Mucosa of descending colon (tissue), 3 donors: ENCODE data around the gene TFAP2D. TPM values are rescaled to one million over a fixed set of nuclear protein-coding genes. Genes with fewer than 3 reads are reported as not detected.

Experiments
- ATAC-seq: fragments of 200-7000 bp; cut with Tn5 transposase; one replicate; pipeline ENCODE4 v1.9.1; 2020; ENCODE audit warnings: mild to moderate bottlenecking, moderate library complexity
- DNase-seq, 3 donors: peaks; one replicate each; pipeline ENCODE4 v3.0.0-alpha.2; 2020
- H3K36me3 ChIP-seq: fragments of 200-600 bp; one replicate; pipeline ENCODE4 v1.8.0; 2021; ENCODE audit warnings: low read depth, mild to moderate bottlenecking
- H3K4me1 ChIP-seq: fragments of 200-600 bp; one replicate; pipeline ENCODE4 v1.8.0; 2021; ENCODE audit warnings: low read depth, mild to moderate bottlenecking
- H3K4me3 ChIP-seq: fragments of 200-600 bp; one replicate; pipeline ENCODE4 v1.8.0; 2021; ENCODE audit warnings: mild to moderate bottlenecking
- H3K9me3 ChIP-seq: fragments of 200-600 bp; one replicate; pipeline ENCODE4 v1.8.0; 2021; ENCODE audit warnings: mild to moderate bottlenecking
- CTCF ChIP-seq: fragments of 200-600 bp; IDR thresholded peaks from one replicate; pipeline ENCODE4 v1.8.0; 2022; ENCODE audit warnings: antibody characterized with exemption, mild to moderate bottlenecking
- intact Hi-C, 2 donors: fragments of 100-400 bp; cut with DNase I in 1 of 2; cut with micrococcal nuclease in 1 of 2; formaldehyde crosslinking; loops; one replicate each; pipeline versions ENCODE4 v1.11.0 to v1.11.1; 2022; cut with DNase I, micrococcal nuclease
- total RNA-seq, 3 donors: library from RNA; stranded (reverse); fragmentation: NEBNext Ultra II Directional in 2 of 3; extraction: Animal tissue kit (Norgen Biotek cat#: 25700) in 2 of 3; gene quantifications; one replicate each; pipeline versions ENCODE4 v1.2.1 to v1.2.4, GENCODE V29; 2021 to 2023
- donor health status: DM: no; HTN: no; CAD: no; lungs with moderate emphysema.
- donor health status: DM: no; HTN: no; CAD: no.
- donor health status: DM: no; HTN: yes; CAD: no.

The TFAP2D gene
- total RNA-seq, 3 donors from 2014 or later, result not detected

GRCh38 chr6:50815436-50816114 lies 102.2 kb downstream of the TFAP2D start:
- intact Hi-C loops, result loop anchor here in 1 of 2 donors (10.0 kb wide), 1 partner anchor 1209 kb away; no protein-coding TSS in a partner anchor
- H3K4me3 ChIP-seq, result no peak overlapping the region
- ATAC-seq, result no peak

GRCh38 chr6:50816115-50816675 lies 102.9 kb downstream of the TFAP2D start:
- DNase-seq (peak in 2 of 3 donors; percentile 62 to 84), ATAC-seq (peak; percentile 69)
- H3K4me3 ChIP-seq, result no peak overlapping the region
- H3K36me3 ChIP-seq, result no peaks in the 10 kb centered on the region
- intact Hi-C loops, result loop anchor here in 1 of 2 donors (10.0 kb wide), 1 partner anchor 1209 kb away; no protein-coding TSS in a partner anchor
- H3K9me3 ChIP-seq, result no peaks in the 10 kb centered on the region
- H3K4me1 ChIP-seq, result no peaks in the 10 kb centered on the region
- peak; percentile 34 for TF ChIP-seq CTCF

More at GRCh38 chr6:50815436-50816114, 102.2 kb downstream of the TFAP2D start:
- no peaks in the 10 kb centered on the region for H3K9me3 ChIP-seq
- H3K4me1 ChIP-seq, result no peaks in the 10 kb centered on the region
- no peaks in the 10 kb centered on the region for H3K36me3 ChIP-seq
- TF ChIP-seq CTCF, result no peak
- DNase-seq, result no peak

GRCh38 chr6:50816947-50817645 lies 103.8 kb downstream of the TFAP2D start:
- Histone ChIP-seq H3K4me1 (no peaks in the 10 kb centered on the region), H3K4me3 (no peak overlapping the region), H3K9me3 (no peaks in the 10 kb centered on the region), H3K36me3 (no peaks in the 10 kb centered on the region)
- TF ChIP-seq CTCF, result no peak
- no peak for ATAC-seq
- intact Hi-C loops, result loop anchor here in 1 of 2 donors (10.0 kb wide), 1 partner anchor 1208 kb away; no protein-coding TSS in a partner anchor
- no peak for DNase-seq

- intact Hi-C loops, result loop anchor here in 1 of 2 donors (10.0 kb wide), 1 partner anchor 1207 kb away; no protein-coding TSS in a partner anchor
- H3K4me1 ChIP-seq, result no peaks in the 10 kb centered on the region
- no peak for ATAC-seq
- H3K4me3 ChIP-seq, result no peak overlapping the region
- H3K9me3 ChIP-seq, result no peaks in the 10 kb centered on the region
- H3K36me3 ChIP-seq, result no peaks in the 10 kb centered on the region
- no peak for TF ChIP-seq CTCF
- no peak for DNase-seq
Measured at GRCh38 chr6:50817646-50817950, 104.3 kb downstream of the TFAP2D start.

GRCh38 chr6:50818020-50818419 lies 104.7 kb downstream of the TFAP2D start:
- no peaks in the 10 kb centered on the region for H3K36me3 ChIP-seq
- intact Hi-C loops, result loop anchor here in 1 of 2 donors (10.0 kb wide), 1 partner anchor 1207 kb away; no protein-coding TSS in a partner anchor

More at GRCh38 chr6:50818020-50818419, 104.7 kb downstream of the TFAP2D start:
- no peak for TF ChIP-seq CTCF
- DNase-seq, result no peak
- no peak for ATAC-seq
- Histone ChIP-seq H3K4me3 (no peak overlapping the region), H3K4me1 (no peaks in the 10 kb centered on the region), H3K9me3 (no peaks in the 10 kb centered on the region)
